LHCN-M2 (cell line): Measurements from ENCODE around the gene CC2D1B. TPM values are rescaled to one million over a fixed set of nuclear protein-coding genes. Genes with fewer than 3 reads are reported as not detected.
"Not testable (repeated sequence)": the region's sequence is repeated elsewhere in the genome, so short reads cannot be mapped to it uniquely, and the experiment has no call there.

ENCODE experiments used
- DNase-seq: peaks from one replicate; pipeline ENCODE4 v3.0.0-alpha.2; 2012; ENCODE audit warnings: low read depth
- polyA plus RNA-seq: library from polyadenylated mRNA; unstranded; fragments of >200 nt; gene quantifications from one replicate; pipeline ENCODE4 v1.2.1, GENCODE V29; 2012; ENCODE audit warnings: missing spikeins
- total RNA-seq: library from RNA; depleted of rRNA; stranded (reverse); fragments of >200 nt; gene quantifications from 2 replicates; pipeline ENCODE4 v1.2.3, GENCODE V29; 2014; rRNA removed

CC2D1B gene
- total RNA-seq, result 46.3 and 46.4 TPM in 2 replicates
- polyA plus RNA-seq, result 27.2 TPM

- DNase-seq, result peak; percentile 93
Observed at GRCh38 chr1:52365746-52366516, at the start of gene CC2D1B. TSS of gene CC2D1B (minus strand) at chr1:52366205. CDS start at chr1:52364620, 1,585 bp downstream.

GRCh38 chr1:52414942-52415341 is 48.9 kb upstream of the CC2D1B start:
- no peak for DNase-seq

- DNase-seq, result no peak
Observed at GRCh38 chr1:52413410-52413989, 47.5 kb upstream of the CC2D1B start.

- no peak for DNase-seq
Observed at GRCh38 chr1:52404975-52405338, 39.0 kb upstream of the CC2D1B start.

GRCh38 chr1:52404116-52404974 is 38.3 kb upstream of the CC2D1B start, which contains the start of the genes ORC1 and PRPF38A:
TSS of gene ORC1 (minus strand) at chr1:52404423. CDS start at chr1:52402223, 2,200 bp downstream.
TSS of gene PRPF38A (plus strand) at chr1:52404602. CDS start at chr1:52404750, 148 bp downstream.
- DNase-seq, result peak; percentile 96

GRCh38 chr1:52403566-52404115 is 37.6 kb upstream of the CC2D1B start:
- DNase-seq, result peak; percentile 77

GRCh38 chr1:52402860-52403240 is 36.8 kb upstream of the CC2D1B start:
- no peak for DNase-seq

GRCh38 chr1:52400131-52400530 is 34.1 kb upstream of the CC2D1B start:
- DNase-seq, result no peak

GRCh38 chr1:52399629-52400028 is 33.6 kb upstream of the CC2D1B start:
- no peak for DNase-seq

- no peak for DNase-seq
Observed at GRCh38 chr1:52393174-52393573, 27.2 kb upstream of the CC2D1B start.

- no peak for DNase-seq
Observed at GRCh38 chr1:52386458-52386857, 20.5 kb upstream of the CC2D1B start.

GRCh38 chr1:52385376-52385775 is 19.4 kb upstream of the CC2D1B start:
- no peak for DNase-seq

GRCh38 chr1:52369851-52370250 is 3.8 kb upstream of the CC2D1B start:
- DNase-seq, result not testable (repeated sequence)

- peak; percentile 35 for DNase-seq
Observed at GRCh38 chr1:52368383-52369172, 2.6 kb upstream of the CC2D1B start.

GRCh38 chr1:52367272-52367671 is 1.3 kb upstream of the CC2D1B start:
- no peak for DNase-seq

- DNase-seq, result no peak
Observed at GRCh38 chr1:52366517-52366827, 467 bp upstream of the CC2D1B start.

- DNase-seq, result peak; percentile 77
Observed at GRCh38 chr1:52365071-52365745, 797 bp downstream of the CC2D1B start.

GRCh38 chr1:52364235-52364839 is 1.7 kb downstream of the CC2D1B start:
- DNase-seq, result no peak

- no peak for DNase-seq
Observed at GRCh38 chr1:52360595-52360968, 5.4 kb downstream of the CC2D1B start.
